Stimulated activated naive CD4-positive, alpha-beta T cell treated with Interleukin-2 at 50 U/mL for 16 hours (primary cell): Measurements from ENCODE around the gene MACROD1.

Experiments used
- DNase-seq: peaks from one replicate; lab custom pipeline; 2025; lab: John Stamatoyannopoulos, UW

Gene MACROD1

GRCh38 chr11:64165842-64166635 is at the start of gene MACROD1:
TSS of gene MACROD1 (minus strand) at chr11:64166113. CDS start at chr11:64165994, 119 bp downstream.
- DNase-seq, result peak; percentile 79

GRCh38 chr11:64211181-64211872 is 45.4 kb upstream of the MACROD1 start:
- no peak for DNase-seq

- no peak for DNase-seq
Observed at GRCh38 chr11:64210301-64211020, 44.5 kb upstream of the MACROD1 start.

GRCh38 chr11:64209563-64209843 is 43.6 kb upstream of the MACROD1 start:
- no peak for DNase-seq

GRCh38 chr11:64208796-64209562 is 43.1 kb upstream of the MACROD1 start:
- DNase-seq, result no peak

GRCh38 chr11:64208086-64208795 is 42.3 kb upstream of the MACROD1 start:
- DNase-seq, result no peak

- DNase-seq, result peak; percentile 83
Observed at GRCh38 chr11:64207256-64208085, 41.6 kb upstream of the MACROD1 start.

- peak; percentile 60 for DNase-seq
Observed at GRCh38 chr11:64206457-64207255, 40.7 kb upstream of the MACROD1 start, which contains the start of gene FERMT3. TSS of gene FERMT3 (plus strand) at chr11:64206721. CDS start at chr11:64207365, 644 bp downstream.

GRCh38 chr11:64204464-64204989 is 38.6 kb upstream of the MACROD1 start:
- peak; percentile 63 for DNase-seq

GRCh38 chr11:64204080-64204440 is 38.1 kb upstream of the MACROD1 start:
- no peak for DNase-seq

- DNase-seq, result no peak
Observed at GRCh38 chr11:64203421-64204079, 37.6 kb upstream of the MACROD1 start.

- no peak for DNase-seq
Observed at GRCh38 chr11:64202992-64203391, 37.1 kb upstream of the MACROD1 start.

- DNase-seq, result no peak
Observed at GRCh38 chr11:64201543-64201942, 35.6 kb upstream of the MACROD1 start.

GRCh38 chr11:64198511-64198910 is 32.6 kb upstream of the MACROD1 start:
- no peak for DNase-seq

GRCh38 chr11:64196626-64197025 is 30.7 kb upstream of the MACROD1 start:
- DNase-seq, result no peak

GRCh38 chr11:64192434-64192833 is 26.5 kb upstream of the MACROD1 start:
- DNase-seq, result no peak

- no peak for DNase-seq
Observed at GRCh38 chr11:64186492-64187165, 20.7 kb upstream of the MACROD1 start.
